H1 (cell line): Measurements from ENCODE around the gene TMEM129. TPM values are rescaled to one million over a fixed set of nuclear protein-coding genes. Genes with fewer than 3 reads are reported as not detected.

Experiments used
- CTCF ChIA-PET: fragments of 300-600 bp; sonication (Branson Sonifier 250); formaldehyde crosslinking; loops from one replicate; lab custom pipeline; 2021; ENCODE audit not compliant: partially characterized antibody; lab: Charles Lee
- POLR2A ChIA-PET: fragments of 300-600 bp; sonication (Branson Sonifier 250); formaldehyde crosslinking; loops from one replicate; lab custom pipeline; 2021; ENCODE audit warnings: inconsistent platforms; ENCODE audit not compliant: partially characterized antibody; lab: Charles Lee
- DNase-seq, 2 experiments: peaks; one replicate each; pipeline versions ENCODE4 v3.0.0 to v3.0.0-alpha.2; 2010 to 2022; ENCODE audit warnings: low spot score in 2 of 2, low read depth in 1 of 2, mixed read lengths in 1 of 2
- FAIRE-seq: peaks from 2 replicates; lab custom pipeline; 2011; peaks lifted over from hg19 to GRCh38; lab: Jason Lieb, UNC
- H2AFZ ChIP-seq: 2 replicates; pipeline ENCODE4 v1.8.1; 2012; ENCODE audit warnings: low read length, inconsistent platforms
- H2AK5ac ChIP-seq: 2 replicates; pipeline ENCODE4 v1.6.1; 2013; ENCODE audit warnings: low read depth, low read length
- H2BK120ac ChIP-seq: replicated peaks from 2 replicates; pipeline ENCODE3; 2013; ENCODE audit warnings: low read depth, low read length, inconsistent platforms
- H2BK12ac ChIP-seq: 2 replicates; pipeline ENCODE4 v1.6.1; 2013; ENCODE audit warnings: low read depth, low read length
- H2BK15ac ChIP-seq: 2 replicates; pipeline ENCODE4 v1.6.1; 2013; ENCODE audit warnings: low read length
- H2BK20ac ChIP-seq: 2 replicates; pipeline ENCODE4 v1.6.1; 2013; ENCODE audit warnings: low read length
- H2BK5ac ChIP-seq: 2 replicates; pipeline ENCODE4 v1.6.1; 2013; ENCODE audit warnings: low read depth, low read length
- H3K14ac ChIP-seq: 2 replicates; pipeline ENCODE4 v1.6.1; 2013; ENCODE audit warnings: inconsistent platforms; ENCODE audit not compliant: insufficient read length
- H3K18ac ChIP-seq: 2 replicates; pipeline ENCODE4 v1.6.1; 2013; ENCODE audit warnings: low read length; ENCODE audit errors: extremely low read depth
- H3K23ac ChIP-seq: 2 replicates; pipeline ENCODE4 v1.6.1; 2013; ENCODE audit warnings: inconsistent platforms; ENCODE audit not compliant: insufficient read length
- H3K23me2 ChIP-seq: 2 replicates; pipeline ENCODE4 v1.6.1; 2013; ENCODE audit warnings: low read depth, low read length
- H3K27ac ChIP-seq: 2 replicates; pipeline ENCODE4 v1.6.1; 2011; ENCODE audit warnings: low read depth, low read length, inconsistent platforms
- H3K27me3 ChIP-seq, 4 experiments: replicated peaks in 1 of 4; 1 replicate in 1 of 4; 2 replicates in 3 of 4; pipeline versions ENCODE4 v1.6.1 to v1.8.1; 2011 to 2013; ENCODE audit warnings: low read length in 3 of 4, mild to moderate bottlenecking in 3 of 4, inconsistent platforms in 2 of 4, mixed read lengths in 2 of 4, moderate library complexity in 1 of 4; ENCODE audit not compliant: control insufficient read depth in 3 of 4, insufficient read depth in 3 of 4; ENCODE audit errors: extremely low read depth in 1 of 4
- H3K36me3 ChIP-seq, 4 experiments: 2 replicates each; pipeline versions ENCODE4 v1.6.1 to v1.8.1; 2011 to 2013; ENCODE audit warnings: mild to moderate bottlenecking in 4 of 4, low read length in 3 of 4, moderate library complexity in 2 of 4, control low read depth in 1 of 4, inconsistent platforms in 1 of 4; ENCODE audit not compliant: insufficient read depth in 4 of 4, control insufficient read depth in 2 of 4
- H3K4ac ChIP-seq: replicated peaks from 2 replicates; pipeline ENCODE3; 2013; ENCODE audit warnings: low read length, low read depth, mixed read lengths, inconsistent platforms; ENCODE audit not compliant: insufficient read length
- H3K4me1 ChIP-seq, 4 experiments: replicated peaks in 1 of 4; 1 replicate in 1 of 4; 2 replicates in 3 of 4; pipeline versions ENCODE4 v1.6.1 to v1.8.1; 2011 to 2013; ENCODE audit warnings: low read length in 3 of 4, inconsistent platforms in 2 of 4, mixed read lengths in 1 of 4; ENCODE audit not compliant: insufficient read depth in 4 of 4, control insufficient read depth in 3 of 4
- H3K4me2 ChIP-seq, 2 experiments: 2 replicates each; pipeline versions ENCODE4 v1.6.1 to v1.8.1; 2011 to 2013; ENCODE audit warnings: low read depth in 2 of 2, low read length in 2 of 2, control low read depth in 1 of 2, inconsistent platforms in 1 of 2, mild to moderate bottlenecking in 1 of 2; ENCODE audit not compliant: insufficient read depth in 1 of 2
- H3K4me3 ChIP-seq, 4 experiments: fragments of 200-600, 300-600 bp in 1 of 4; sonication (generic), shearing (Covaris generic), sonication (Bioruptor Twin) in 1 of 4; 2 replicates each; pipeline versions ENCODE4 v1.5.1 to v1.8.1; 2011 to 2016; ENCODE audit warnings: low read length in 4 of 4, low read depth in 3 of 4, control low read depth in 2 of 4, inconsistent platforms in 2 of 4, mild to moderate bottlenecking in 2 of 4, mixed read lengths in 1 of 4, moderate library complexity in 1 of 4; ENCODE audit not compliant: insufficient read depth in 2 of 4; ENCODE audit errors: extremely low read depth in 1 of 4
- H3K56ac ChIP-seq: replicated peaks from 2 replicates; pipeline ENCODE3; 2013; ENCODE audit warnings: low read depth, mild to moderate bottlenecking, mixed read lengths, low read length, inconsistent platforms; ENCODE audit not compliant: insufficient read length
- H3K79me1 ChIP-seq: 2 replicates; pipeline ENCODE4 v1.6.1; 2013; ENCODE audit warnings: low read depth, low read length, control low read depth
- H3K79me2 ChIP-seq, 2 experiments: 2 replicates each; pipeline versions ENCODE4 v1.6.1 to v1.8.1; 2012 to 2013; ENCODE audit warnings: low read length in 2 of 2, mild to moderate bottlenecking in 2 of 2, inconsistent platforms in 1 of 2; ENCODE audit not compliant: insufficient read depth in 2 of 2, control insufficient read depth in 1 of 2
- H3K9ac ChIP-seq, 4 experiments: replicated peaks in 1 of 4; 1 replicate in 1 of 4; 2 replicates in 3 of 4; pipeline versions ENCODE4 v1.6.1 to v1.8.1; 2011 to 2013; ENCODE audit warnings: low read depth in 3 of 4, low read length in 3 of 4, control low read depth in 2 of 4, mild to moderate bottlenecking in 2 of 4, moderate library complexity in 2 of 4, inconsistent platforms in 1 of 4; ENCODE audit errors: extremely low read depth in 1 of 4
- H3K9me3 ChIP-seq, 2 experiments: 2 replicates each; pipeline versions ENCODE4 v1.6.1 to v1.8.1; 2012 to 2013; ENCODE audit warnings: mild to moderate bottlenecking in 2 of 2, moderate library complexity in 2 of 2, control low read depth in 1 of 2, inconsistent platforms in 1 of 2, low read depth in 1 of 2, low read length in 1 of 2, mixed read lengths in 1 of 2; ENCODE audit not compliant: insufficient read depth in 2 of 2
- H4K20me1 ChIP-seq, 2 experiments: replicated peaks in 1 of 2; 2 replicates each; pipeline versions ENCODE3 to v1.8.1; 2011 to 2013; ENCODE audit warnings: inconsistent platforms in 2 of 2, low read length in 2 of 2, mild to moderate bottlenecking in 1 of 2; ENCODE audit not compliant: insufficient read depth in 2 of 2, control insufficient read depth in 1 of 2
- H4K5ac ChIP-seq: 2 replicates; pipeline ENCODE4 v1.6.1; 2013; ENCODE audit warnings: low read length, low read depth, mixed read lengths, inconsistent platforms; ENCODE audit not compliant: insufficient read length
- H4K8ac ChIP-seq: 2 replicates; pipeline ENCODE4 v1.8.0; 2013; ENCODE audit warnings: mild to moderate bottlenecking, moderate library complexity, low read length, inconsistent platforms; ENCODE audit not compliant: insufficient read depth; ENCODE audit errors: extremely low read depth
- H4K91ac ChIP-seq: replicated peaks from 2 replicates; pipeline ENCODE3; 2013; ENCODE audit warnings: low read length, mixed read lengths, inconsistent platforms; ENCODE audit not compliant: insufficient read length
- CHD1 ChIP-seq: IDR thresholded peaks from 2 replicates; pipeline ENCODE4 v1.6.1; 2012; ENCODE audit warnings: low read depth, low read length, improper control_type of control experiment
- E2F6 ChIP-seq: IDR thresholded peaks from 2 replicates; pipeline ENCODE4 v1.6.1; 2012; ENCODE audit warnings: inconsistent platforms
- MAX ChIP-seq: IDR thresholded peaks from 2 replicates; pipeline ENCODE4 v1.6.1; 2012; ENCODE audit warnings: inconsistent platforms
- SP2 ChIP-seq: IDR thresholded peaks from 2 replicates; pipeline ENCODE4 v1.6.1; 2012; ENCODE audit warnings: mild to moderate bottlenecking, low read length, inconsistent platforms
- SUZ12 ChIP-seq: fragments of 200-600 bp; sonication (generic); IDR thresholded peaks from 2 replicates; pipeline ENCODE4 v1.6.1; 2012; ENCODE audit warnings: mild to moderate bottlenecking, inconsistent platforms, low read length, moderate library complexity, mixed read lengths
- WGBS, 2 experiments: shearing (Covaris generic) in 1 of 2; methylation state at CpG; one replicate each; pipeline versions ENCODE4 v1.1.6 to v1.1.7; 2013 to 2015; ENCODE audit warnings: low lambda C conversion rate in 2 of 2, mixed read lengths in 2 of 2, inconsistent platforms in 1 of 2, low coverage in 1 of 2, missing lambda C conversion rate in 1 of 2; ENCODE audit not compliant: insufficient replicate concordance in 2 of 2, insufficient coverage in 1 of 2, insufficient read length in 1 of 2; ENCODE audit errors: extremely low coverage in 1 of 2, missing lambda C conversion rate in 1 of 2; 5-methylcytosine and 5-hydroxymethylcytosine counted together
- polyA plus RNA-seq, 7 experiments: library from polyadenylated mRNA; depleted of rRNA in 3 of 7; stranded (reverse) in 5 of 7; unstranded in 2 of 7; fragments of >200 nt in 5 of 7; fragments of 200-250 nt in 2 of 7; gene quantifications; 1 replicate in 5 of 7; 2 replicates in 1 of 7; 4 replicates in 1 of 7; pipeline versions ENCODE4 v1.2.1 to v1.2.3, GENCODE V29; 2011 to 2013; ENCODE audit warnings: missing spikeins in 2 of 7, mixed read lengths in 2 of 7
- total RNA-seq: library from RNA; stranded (reverse); fragmentation: NEBNext Ultra II Directional; extraction: Animal tissue kit (Norgen Biotek cat#: 25700); gene quantifications from 2 replicates; pipeline ENCODE4 v1.2.1, GENCODE V29; 2021
- TF ChIP-seq, protein P1 (sequence below): IDR thresholded peaks from 2 replicates; pipeline ENCODE4 v1.6.1; 2011; ENCODE audit warnings: low read length, improper control_type of control experiment

TMEM129 gene
- total and polyA plus RNA-seq, 2 of the 8 experiments (the other 6 are each of a cell fraction or from before 2014, with no cell fraction given) = 31.5 to 58.7 TPM

DNA sequence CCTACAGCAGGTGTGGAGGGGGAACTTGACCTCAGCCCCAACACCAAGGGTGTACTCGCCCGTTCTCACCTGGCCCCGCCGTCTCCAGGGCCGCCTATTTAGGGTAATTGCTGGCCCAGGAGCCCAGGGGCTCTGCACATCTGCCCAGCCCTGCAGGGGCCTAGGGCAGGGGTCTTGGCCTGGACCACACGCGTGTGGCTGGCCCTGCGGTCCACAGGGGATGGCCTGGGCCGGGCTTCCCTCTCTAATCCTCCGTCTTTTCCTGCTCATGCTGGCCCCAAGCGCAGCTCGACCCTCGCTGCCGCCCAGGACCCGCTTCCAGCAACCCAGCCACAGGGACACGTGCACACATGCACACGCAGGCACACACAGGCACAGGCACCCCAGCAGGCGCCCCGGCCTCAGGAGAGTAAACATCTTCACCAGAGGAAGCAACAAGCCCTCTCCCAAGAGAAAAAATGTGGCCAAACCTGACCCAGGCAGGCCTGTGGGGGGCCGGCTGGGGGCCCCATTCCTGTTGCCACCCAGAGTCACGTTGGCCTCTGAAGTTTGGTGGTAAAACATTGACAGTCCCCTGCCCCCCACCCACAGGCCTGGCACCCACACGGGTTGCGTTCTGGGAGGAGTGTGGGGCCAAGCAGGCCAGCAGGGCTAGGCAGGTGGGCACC lies 47.4 kb upstream of the TMEM129 start:
- CTCF ChIA-PET = interaction anchor here (1.0 to 71.2 kb wide), 4 partner anchors 4 to 111 kb away, joined by 3 to 2507 read pairs (median 1256); partner anchors contain the start of gene FGFR3
- no peak for DNase-seq
- Histone ChIP-seq H4K5ac (no peak overlapping the region), H3K36me3 (no peaks in the 10 kb centered on the region), H3K4me2 (peak overlapping the region; percentile 30 to 70), H3K14ac (no peak overlapping the region), H3K56ac (no peak overlapping the region), H3K4me3 (peak overlapping the region in 3 of 4 experiments; percentile 19 to 49 (median 32); a peak in 6 of 8 replicates), H2BK12ac (no peak overlapping the region; the same call in 1 of the 2 replicates), H4K20me1 (no peaks in the 10 kb centered on the region), H3K79me1 (no peaks in the 10 kb centered on the region), H2BK120ac (no peak overlapping the region), H2BK20ac (no peak overlapping the region), H2BK15ac (no peak overlapping the region), H3K23me2 (peaks cover 4% of the 10 kb centered on the region; the same call in 1 of the 2 replicates), H4K91ac (no peak overlapping the region), H3K23ac (no peak overlapping the region), H3K4ac (no peak overlapping the region), H3K18ac (peak overlapping the region; percentile 87), H4K8ac (peak overlapping the region; percentile 83; the same call in 1 of the 2 replicates), H2AK5ac (no peak overlapping the region), H3K79me2 (no peaks in the 10 kb centered on the region), H3K4me1 (peaks cover 5 to 44% (median 30%) of the 10 kb centered on the region in 4 experiments), H3K9ac (no peak overlapping the region), H2BK5ac (peak overlapping the region; percentile 26; the same call in 1 of the 2 replicates), H2AFZ (no peak overlapping the region), H3K9me3 (no peaks in the 10 kb centered on the region), H3K27me3 (peaks cover 0 to 5% (median 0%) of the 10 kb centered on the region in 4 experiments; a peak in 2 of 7 replicates), H3K27ac (no peak overlapping the region)
- POLR2A ChIA-PET = interaction anchor here (1.0 to 17.2 kb wide), 9 partner anchors 8 to 41 kb away, joined by 3 to 170 read pairs (median 6); partner anchors contain the start of gene FGFR3
- TF ChIP-seq SP2 (no peak), MAX (peak; percentile 31; the same call in 1 of the 2 replicates), E2F6 (peak; percentile 39; the same call in 1 of the 2 replicates), CHD1 (no peak), SUZ12 (0 out of 2 replicates have a peak, but pooled peaks have one; percentile 26)
- TF ChIP-seq, protein P1, sequence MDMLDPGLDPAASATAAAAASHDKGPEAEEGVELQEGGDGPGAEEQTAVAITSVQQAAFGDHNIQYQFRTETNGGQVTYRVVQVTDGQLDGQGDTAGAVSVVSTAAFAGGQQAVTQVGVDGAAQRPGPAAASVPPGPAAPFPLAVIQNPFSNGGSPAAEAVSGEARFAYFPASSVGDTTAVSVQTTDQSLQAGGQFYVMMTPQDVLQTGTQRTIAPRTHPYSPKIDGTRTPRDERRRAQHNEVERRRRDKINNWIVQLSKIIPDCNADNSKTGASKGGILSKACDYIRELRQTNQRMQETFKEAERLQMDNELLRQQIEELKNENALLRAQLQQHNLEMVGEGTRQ = no peak
- no peak for FAIRE-seq
- 74% methylated on average over 23 of the region's 23 CpGs; no CpG with 5 or more reads in 1 of the 2 experiments for WGBS, 2 experiments
